Psoas muscle (tissue), 8 donors: ENCODE measurements around the gene EDNRA. TPM values are rescaled to one million over a fixed set of nuclear protein-coding genes. Genes with fewer than 3 reads are reported as not detected.

Experiments used
- ATAC-seq, 4 donors: fragments of 200-7000 bp; cut with Tn5 transposase; one replicate each; pipeline ENCODE4 v1.9.1; 2020; ENCODE audit warnings: moderate library complexity in 3 of 4, mild to moderate bottlenecking in 2 of 4
- DNase-seq, 2 donors: peaks; one replicate each; pipeline ENCODE4 v3.0.0-alpha.2; 2020
- H3K27ac ChIP-seq: fragments of 200-600 bp; one replicate; pipeline ENCODE4 v1.8.0; 2022
- H3K27me3 ChIP-seq, 3 donors: fragments of 200-600 bp in 1 of 3; one replicate each; pipeline versions ENCODE4 v1.6.1 to v1.8.0; 2013 to 2022; ENCODE audit warnings: low read length in 2 of 3, mild to moderate bottlenecking in 2 of 3, moderate library complexity in 1 of 3; ENCODE audit not compliant: insufficient read depth in 3 of 3
- H3K36me3 ChIP-seq, 2 donors: fragments of 200-600 bp in 1 of 2; one replicate each; pipeline versions ENCODE4 v1.6.1 to v1.8.0; 2013 to 2022; ENCODE audit warnings: low read depth in 1 of 2, mild to moderate bottlenecking in 1 of 2, moderate library complexity in 1 of 2; ENCODE audit not compliant: insufficient read depth in 1 of 2
- H3K4me1 ChIP-seq: fragments of 200-600 bp; one replicate; pipeline ENCODE4 v1.8.0; 2022
- H3K4me3 ChIP-seq: fragments of 200-600 bp; one replicate; pipeline ENCODE4 v1.8.0; 2022; ENCODE audit warnings: mild to moderate bottlenecking
- H3K9me3 ChIP-seq: fragments of 200-600 bp; one replicate; pipeline ENCODE4 v1.8.0; 2022
- WGBS, 3 donors: extraction: QIAGEN DNeasy Blood & Tissue Kit; methylation state at CpG; one replicate each; pipeline versions ENCODE4 v1.1.6 to v1.1.7; 2013; 5-methylcytosine and 5-hydroxymethylcytosine counted together
- intact Hi-C, 2 donors: fragments of 100-400 bp; cut with DNase I; formaldehyde crosslinking; loops; one replicate each; pipeline versions ENCODE4 v1.11.0 to v1.14.2; 2022
- polyA plus RNA-seq, 3 donors: library from polyadenylated mRNA; stranded (reverse); fragments of 200-250 nt; gene quantifications; one replicate each; pipeline ENCODE4 v1.2.3, GENCODE V29; 2013
- total RNA-seq, 4 donors: library from RNA; stranded (reverse); fragmentation: NEBNext Ultra II Directional in 2 of 4; extraction: Animal tissue kit (Norgen Biotek cat#: 25700) in 2 of 4; gene quantifications; one replicate each; pipeline versions ENCODE4 v1.2.1 to v1.2.4, GENCODE V29; 2021 to 2023
- TF ChIP-seq, protein P1 (sequence below): fragments of 200-600 bp; IDR thresholded peaks from one replicate; pipeline ENCODE4 v1.8.0; 2022; ENCODE audit warnings: antibody characterized with exemption
- donor health status: healthy with polysubstance abuse.
- donor health status: DM: no; HTN: no; CAD: no; lungs with moderate emphysema.
- donor health status: Bipolar disorder and iron deficiency.
- donor health status: healthy.
- donor health status: DM: yes; HTN: yes; CAD: no.
- donor health status: DM: no; HTN: no; CAD: no.
- donor health status: DM: no; HTN: no; CAD: no.
- donor health status: DM: yes; HTN: yes; CAD: no.

The EDNRA gene
- total and polyA plus RNA-seq, 7 donors: 0.86 to 5.8 (median 1.8) TPM

- Histone ChIP-seq H3K27me3 (no peaks in the 10 kb centered on the region), H3K36me3 (no peaks in the 10 kb centered on the region), H3K27ac (no peak overlapping the region), H3K4me1 (no peaks in the 10 kb centered on the region), H3K4me3 (no peak overlapping the region), H3K9me3 (no peaks in the 10 kb centered on the region)
- TF ChIP-seq, protein P1, sequence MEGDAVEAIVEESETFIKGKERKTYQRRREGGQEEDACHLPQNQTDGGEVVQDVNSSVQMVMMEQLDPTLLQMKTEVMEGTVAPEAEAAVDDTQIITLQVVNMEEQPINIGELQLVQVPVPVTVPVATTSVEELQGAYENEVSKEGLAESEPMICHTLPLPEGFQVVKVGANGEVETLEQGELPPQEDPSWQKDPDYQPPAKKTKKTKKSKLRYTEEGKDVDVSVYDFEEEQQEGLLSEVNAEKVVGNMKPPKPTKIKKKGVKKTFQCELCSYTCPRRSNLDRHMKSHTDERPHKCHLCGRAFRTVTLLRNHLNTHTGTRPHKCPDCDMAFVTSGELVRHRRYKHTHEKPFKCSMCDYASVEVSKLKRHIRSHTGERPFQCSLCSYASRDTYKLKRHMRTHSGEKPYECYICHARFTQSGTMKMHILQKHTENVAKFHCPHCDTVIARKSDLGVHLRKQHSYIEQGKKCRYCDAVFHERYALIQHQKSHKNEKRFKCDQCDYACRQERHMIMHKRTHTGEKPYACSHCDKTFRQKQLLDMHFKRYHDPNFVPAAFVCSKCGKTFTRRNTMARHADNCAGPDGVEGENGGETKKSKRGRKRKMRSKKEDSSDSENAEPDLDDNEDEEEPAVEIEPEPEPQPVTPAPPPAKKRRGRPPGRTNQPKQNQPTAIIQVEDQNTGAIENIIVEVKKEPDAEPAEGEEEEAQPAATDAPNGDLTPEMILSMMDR: no peak
- WGBS, 3 donors: 87 to 95% (median 91%) methylated on average over 2 of the region's 2 CpGs
- intact Hi-C loops: no loop called here
- ATAC-seq: no peak
- no peak for DNase-seq
Observed at GRCh38 chr4:147508346-147508745, 27.4 kb downstream of the EDNRA start.

GRCh38 chr4:147509386-147509785, 28.5 kb downstream of the EDNRA start:
- DNase-seq (no peak), ATAC-seq (no peak)
- Histone ChIP-seq H3K4me3 (no peak overlapping the region), H3K27me3 (no peaks in the 10 kb centered on the region), H3K27ac (no peak overlapping the region), H3K36me3 (no peaks in the 10 kb centered on the region), H3K4me1 (no peaks in the 10 kb centered on the region), H3K9me3 (no peaks in the 10 kb centered on the region)
- TF ChIP-seq, protein P1: no peak
- 53 to 64% (median 59%) methylated on average over 2 of the region's 2 CpGs for WGBS, 3 donors
- intact Hi-C loops: no loop called here

- Histone ChIP-seq H3K4me3 (no peak overlapping the region), H3K9me3 (no peaks in the 10 kb centered on the region), H3K27ac (no peak overlapping the region), H3K27me3 (no peaks in the 10 kb centered on the region), H3K36me3 (no peaks in the 10 kb centered on the region), H3K4me1 (no peaks in the 10 kb centered on the region)
- WGBS, 3 donors: 84 to 91% (median 91%) methylated on average over 2 of the region's 2 CpGs
- intact Hi-C loops: no loop called here
- no peak for DNase-seq
- no peak for ATAC-seq
- TF ChIP-seq, protein P1: no peak
Observed at GRCh38 chr4:147510962-147511668, 30.2 kb downstream of the EDNRA start.

DNA sequence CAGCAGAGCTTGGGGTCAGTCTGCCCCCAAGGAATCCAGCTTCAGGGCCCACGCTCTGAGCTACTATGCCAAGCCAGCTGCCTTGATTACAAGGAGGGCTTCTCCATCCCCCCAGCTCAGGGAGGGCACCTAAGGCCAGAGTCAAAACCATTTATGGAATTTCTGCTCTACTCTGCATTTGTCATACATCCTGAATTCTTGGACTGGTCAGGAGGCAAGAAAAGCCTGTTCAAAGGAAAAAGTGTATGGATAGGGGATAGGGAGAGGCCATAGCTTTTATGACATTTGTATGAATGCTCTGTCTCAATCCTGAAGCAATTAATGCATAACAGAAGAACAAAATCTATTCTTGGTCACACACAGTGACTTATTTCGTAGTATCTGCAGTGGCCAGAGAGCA, 32.2 kb downstream of the EDNRA start:
- ATAC-seq (no peak), DNase-seq (no peak)
- Histone ChIP-seq H3K4me1 (no peaks in the 10 kb centered on the region), H3K36me3 (no peaks in the 10 kb centered on the region), H3K27me3 (no peaks in the 10 kb centered on the region), H3K9me3 (no peaks in the 10 kb centered on the region), H3K4me3 (no peak overlapping the region), H3K27ac (no peak overlapping the region)
- intact Hi-C loops: no loop called here
- WGBS, 3 donors: 46 to 67% (median 62%) methylated on average over 2 of the region's 2 CpGs
- TF ChIP-seq, protein P1: no peak

- Histone ChIP-seq H3K4me1 (no peaks in the 10 kb centered on the region), H3K27ac (no peak overlapping the region), H3K9me3 (no peaks in the 10 kb centered on the region), H3K4me3 (no peak overlapping the region), H3K27me3 (no peaks in the 10 kb centered on the region), H3K36me3 (no peaks in the 10 kb centered on the region)
- intact Hi-C loops: no loop called here
- 78 to 79% (median 78%) methylated on average over 6 of the region's 6 CpGs for WGBS, 3 donors
- TF ChIP-seq, protein P1: no peak
- DNase-seq (no peak), ATAC-seq (no peak)
Observed at GRCh38 chr4:147513952-147514351, 33.1 kb downstream of the EDNRA start.
